Posterior vena cava (tissue), 2 donors: ENCODE results near the gene CCL4. TPM values are rescaled to one million over a fixed set of nuclear protein-coding genes. Genes with fewer than 3 reads are reported as not detected.

Source experiments
- total RNA-seq, 2 donors: library from RNA; stranded (reverse); fragmentation: NEBNext Ultra II Directional; extraction: Animal tissue kit (Norgen Biotek cat#: 25700); gene quantifications; one replicate each; pipeline ENCODE4 v1.2.1, GENCODE V29; 2021
- donor health status: DM: yes; HTN: yes; CAD: no.
- donor health status: DM: yes; HTN: yes; CAD: no.

CCL4 gene
- total RNA-seq, 2 donors from 2014 or later = 2.3 to 2.6 TPM

Other genes with a start within 250 kb of the CCL4 start
- not detected for gene HEATR9, start 234.9 kb upstream of the CCL4 start, total RNA-seq
- 1 to 10 TPM; 2.1 to 3.2 TPM for gene CCL5, start 223.5 kb upstream of the CCL4 start, total RNA-seq
- not detected for gene RDM1, start 173.1 kb upstream of the CCL4 start, total RNA-seq
- gene LYZL6, start 160.1 kb upstream of the CCL4 start, total RNA-seq = not detected
- under 1 TPM in 1 of 2 donors, not detected in 1; 0.69 TPM for gene CCL16, start 122.3 kb upstream of the CCL4 start, total RNA-seq
- 100 to 1,000 TPM in 1 of 2 donors, 10 to 100 TPM in 1; 22.6 to 104 TPM for gene CCL14, start 117.1 kb upstream of the CCL4 start, total RNA-seq
- gene CCL15, start 102.3 kb upstream of the CCL4 start, total RNA-seq = not detected
- 1 to 10 TPM; 2.5 to 2.6 TPM for gene CCL23, start 85.9 kb upstream of the CCL4 start, total RNA-seq
- 10 to 100 TPM in 1 of 2 donors, 1 to 10 TPM in 1; 3.2 to 28.5 TPM for gene CCL18, start 39.6 kb upstream of the CCL4 start, total RNA-seq
- 1 to 10 TPM; 2.0 to 2.6 TPM for gene CCL3, start 13.7 kb upstream of the CCL4 start, total RNA-seq
- gene TBC1D3B, start 72.8 kb downstream of the CCL4 start, total RNA-seq = 1 to 10 TPM; 2.9 to 3.8 TPM
- not detected for gene CCL3L1, start 92.9 kb downstream of the CCL4 start, total RNA-seq
- gene CCL4L2, start 107.2 kb downstream of the CCL4 start, total RNA-seq = not detected
- gene TBC1D3I, start 160.7 kb downstream of the CCL4 start, total RNA-seq = not detected
- not detected for gene TBC1D3G, start 220.1 kb downstream of the CCL4 start, total RNA-seq